ENCODE results near the gene RHD.
"Not testable (repeated sequence)": the region's sequence is repeated elsewhere in the genome, so short reads cannot be mapped to it uniquely, and the experiment has no call there.

The RHD gene

DNA sequence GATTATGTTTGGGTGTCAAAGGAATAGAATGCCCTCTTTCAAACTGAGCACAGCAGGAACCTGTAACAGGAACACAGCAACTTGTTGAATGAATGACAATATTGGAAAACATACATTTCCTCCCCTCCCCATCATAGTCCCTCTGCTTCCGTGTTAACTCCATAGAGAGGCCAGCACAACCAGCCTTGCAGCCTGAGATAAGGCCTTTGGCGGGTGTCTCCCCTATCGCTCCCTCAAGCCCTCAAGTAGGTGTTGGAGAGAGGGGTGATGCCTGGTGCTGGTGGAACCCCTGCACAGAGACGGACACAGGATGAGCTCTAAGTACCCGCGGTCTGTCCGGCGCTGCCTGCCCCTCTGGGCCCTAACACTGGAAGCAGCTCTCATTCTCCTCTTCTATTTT, at the start of gene RHD:
Gene RHD, plus strand, starts transcription at position 272 of the 400 bp plus-strand sequence. Its CDS starts 39 bp downstream, at position 311.
- not testable (repeated sequence) for DNase-seq

DNA sequence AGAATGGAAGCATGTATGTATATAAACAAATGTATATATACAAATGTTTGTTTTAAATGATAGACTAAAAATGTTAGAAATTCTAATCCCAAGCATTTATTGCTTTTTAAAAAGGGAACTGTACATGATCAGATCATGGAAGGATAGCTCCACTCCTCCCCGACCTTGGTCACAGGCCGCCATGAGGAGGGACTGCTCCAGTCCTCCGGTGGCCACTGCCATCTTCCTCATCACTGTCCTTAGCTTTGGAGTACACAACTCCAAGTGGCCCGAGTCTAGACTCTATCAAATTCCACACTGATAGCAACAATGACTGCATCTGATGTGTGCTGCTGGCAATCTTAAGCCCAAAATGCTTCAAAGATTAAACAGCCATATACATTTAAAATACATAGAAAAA, 49.7 kb upstream of the RHD start:
- DNase-seq: no peak

DNA sequence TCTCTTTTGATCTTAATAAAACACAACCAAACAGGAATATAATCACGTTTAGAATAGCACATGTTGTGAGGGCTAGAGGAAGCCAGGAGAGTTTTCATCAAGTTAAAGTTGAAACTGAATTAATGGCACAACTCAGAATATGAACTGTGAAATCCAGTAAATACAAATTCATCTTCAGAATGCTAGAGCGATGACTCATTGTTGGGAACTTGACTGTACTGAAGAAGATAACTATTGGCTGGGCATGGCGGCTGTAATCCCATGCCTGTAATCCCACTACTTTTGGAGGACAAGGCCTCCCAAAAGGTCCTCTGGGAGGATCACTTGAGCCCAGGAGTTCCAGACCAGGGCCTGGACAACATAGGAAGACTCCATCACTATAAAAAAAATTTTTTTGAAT, 48.8 kb upstream of the RHD start:
- no peak for DNase-seq

DNA sequence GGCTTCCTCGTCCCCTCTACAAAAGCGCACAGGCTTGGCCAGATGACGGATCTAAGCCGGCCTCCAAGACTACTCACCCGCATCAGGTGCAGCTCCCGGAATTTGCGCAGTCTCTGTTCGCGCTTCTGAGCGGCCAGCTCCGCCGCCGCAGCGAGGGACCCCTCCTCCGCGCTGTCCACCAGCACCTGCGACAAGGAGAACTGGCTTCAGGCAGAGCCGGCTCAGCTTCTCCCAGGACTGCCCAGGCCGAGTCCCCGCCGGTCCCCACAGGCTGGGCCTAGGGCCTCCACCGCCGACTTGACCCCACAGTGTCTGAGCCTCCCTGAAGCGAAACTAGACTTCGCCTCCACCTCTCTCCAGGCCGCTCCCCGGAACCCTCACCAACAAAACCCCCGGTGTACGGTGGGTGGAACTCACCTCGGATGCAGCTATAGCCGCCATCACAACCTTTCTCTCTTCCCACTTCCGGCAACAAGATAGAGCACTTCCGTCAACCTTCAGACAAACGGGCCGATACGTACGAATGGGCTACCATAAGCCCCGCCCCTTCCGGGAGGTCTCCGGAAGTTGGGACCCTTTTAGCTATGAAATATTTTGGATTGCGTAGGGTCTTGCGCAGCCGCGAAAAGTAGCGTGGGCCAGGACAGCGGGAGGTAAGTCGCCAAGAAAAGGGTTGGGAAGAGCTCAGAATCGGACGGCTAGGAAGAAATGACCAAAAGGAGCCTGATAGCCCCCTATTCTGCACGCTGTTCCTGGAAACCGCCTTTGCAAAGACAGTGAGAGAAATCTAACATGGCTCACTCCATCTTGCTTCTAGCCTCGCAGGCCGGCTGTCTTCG, 40.1 kb upstream of the RHD start, which contains the start of gene SYF2:
Gene SYF2, minus strand, starts transcription at position 476 of the 839 bp plus-strand sequence. Its CDS starts 35 bp downstream, at position 441.
- peak; percentile 76 to 91 (median 89) for DNase-seq

DNA sequence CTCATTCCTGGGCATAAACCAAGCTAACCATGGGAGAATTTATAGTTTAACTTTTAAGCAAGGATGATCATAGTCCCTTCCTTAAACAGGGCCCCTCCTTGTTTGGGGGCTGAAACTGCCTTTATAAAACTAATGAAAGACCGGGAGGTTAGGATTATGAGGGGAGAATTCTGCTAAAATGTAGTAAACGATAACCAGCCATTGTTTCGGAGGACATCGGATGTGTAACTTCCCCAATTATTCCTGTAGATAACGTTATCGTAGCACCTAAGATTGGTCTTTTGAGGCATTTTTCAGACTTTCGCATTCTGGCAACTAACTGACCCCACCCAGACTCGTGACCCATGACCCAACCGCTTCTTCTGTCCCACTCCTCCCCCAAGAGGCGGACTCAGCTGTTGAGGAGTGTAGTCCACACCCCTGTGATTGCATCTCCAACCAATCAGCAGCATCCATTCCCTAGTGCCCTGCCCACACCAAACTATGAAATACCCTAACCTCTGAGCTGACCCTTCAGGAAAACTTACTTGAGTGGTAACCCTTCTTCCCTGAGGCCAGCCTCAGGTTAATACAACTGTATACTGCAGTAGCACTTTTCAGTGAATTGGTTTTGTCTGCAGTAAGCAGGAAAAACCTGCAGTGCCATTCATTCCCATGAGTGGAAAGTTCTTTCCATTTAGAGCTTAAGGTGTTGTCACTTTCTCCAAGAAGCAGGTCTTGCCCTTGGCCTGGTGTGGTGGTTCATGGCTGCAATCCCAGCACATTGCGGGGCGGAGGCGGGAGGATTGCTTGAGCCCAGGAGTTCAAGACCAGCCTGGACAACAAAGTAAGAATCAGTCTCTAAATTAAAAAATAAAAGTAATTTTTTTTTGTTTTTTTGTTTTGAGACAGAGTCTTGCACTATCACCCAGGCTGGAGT, 39.2 kb upstream of the RHD start:
- DNase-seq: peak in 4 of 6 experiments; percentile 19 to 58 (median 46)

DNA sequence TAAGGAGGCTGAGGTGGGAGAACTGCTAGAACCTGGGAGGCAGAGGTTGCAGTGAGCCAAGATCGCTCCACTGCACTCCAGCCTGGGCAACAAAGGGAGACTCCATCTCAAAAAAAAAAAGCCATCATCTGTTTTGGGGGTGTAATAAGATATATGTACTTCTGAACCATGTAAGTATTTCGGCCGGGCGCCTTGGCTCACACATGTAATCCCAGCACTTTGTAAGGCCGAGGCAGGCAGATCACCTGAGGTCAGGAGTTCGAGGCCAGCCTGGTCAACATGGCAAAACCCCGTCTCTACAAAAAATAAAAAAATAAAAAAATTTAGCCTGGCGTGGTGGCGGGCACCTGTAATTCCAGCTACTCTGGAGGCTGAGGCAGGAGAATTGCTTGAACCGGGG, 36.9 kb upstream of the RHD start:
- not testable (repeated sequence) for DNase-seq

DNA sequence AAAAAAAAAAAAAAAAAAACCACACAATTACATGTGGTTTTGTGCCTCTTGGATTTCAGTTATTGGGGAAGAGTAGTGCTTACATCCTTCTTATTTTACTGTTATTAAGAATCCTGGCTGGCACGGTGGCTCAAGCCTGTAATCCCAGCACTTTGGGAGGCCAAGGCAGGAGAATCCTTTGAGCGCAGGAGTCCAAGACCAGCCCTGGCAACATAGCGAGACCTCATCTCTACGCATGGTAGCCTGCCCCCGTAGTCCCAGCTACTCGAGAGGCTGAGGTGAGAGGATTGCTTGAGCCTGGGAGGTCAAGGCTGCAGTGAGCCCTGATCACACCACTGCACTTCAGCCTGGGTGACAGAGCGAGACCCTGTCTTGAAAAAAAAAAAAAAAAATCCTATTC, 36.0 kb upstream of the RHD start:
- not testable (repeated sequence) for DNase-seq

DNA sequence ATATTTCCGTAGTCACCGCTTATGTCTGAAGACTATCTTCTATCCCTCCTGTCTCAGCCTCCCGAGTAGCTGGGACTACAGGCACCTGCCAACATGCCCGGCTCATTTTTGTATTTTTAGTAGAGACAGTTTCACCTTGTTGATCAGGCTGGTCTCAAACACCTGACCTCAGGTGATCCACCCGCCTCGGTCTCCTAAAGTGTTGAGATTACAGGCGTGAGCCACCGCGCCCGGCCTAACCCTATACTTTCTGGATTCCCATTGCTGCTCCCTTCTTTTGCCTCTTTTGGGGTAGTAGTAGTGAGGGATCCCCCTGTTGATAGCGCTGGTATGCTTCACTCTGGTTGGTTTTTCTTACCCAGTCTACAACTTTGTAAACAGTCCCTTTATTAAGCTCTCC, 34.3 kb upstream of the RHD start:
- no peak for DNase-seq

DNA sequence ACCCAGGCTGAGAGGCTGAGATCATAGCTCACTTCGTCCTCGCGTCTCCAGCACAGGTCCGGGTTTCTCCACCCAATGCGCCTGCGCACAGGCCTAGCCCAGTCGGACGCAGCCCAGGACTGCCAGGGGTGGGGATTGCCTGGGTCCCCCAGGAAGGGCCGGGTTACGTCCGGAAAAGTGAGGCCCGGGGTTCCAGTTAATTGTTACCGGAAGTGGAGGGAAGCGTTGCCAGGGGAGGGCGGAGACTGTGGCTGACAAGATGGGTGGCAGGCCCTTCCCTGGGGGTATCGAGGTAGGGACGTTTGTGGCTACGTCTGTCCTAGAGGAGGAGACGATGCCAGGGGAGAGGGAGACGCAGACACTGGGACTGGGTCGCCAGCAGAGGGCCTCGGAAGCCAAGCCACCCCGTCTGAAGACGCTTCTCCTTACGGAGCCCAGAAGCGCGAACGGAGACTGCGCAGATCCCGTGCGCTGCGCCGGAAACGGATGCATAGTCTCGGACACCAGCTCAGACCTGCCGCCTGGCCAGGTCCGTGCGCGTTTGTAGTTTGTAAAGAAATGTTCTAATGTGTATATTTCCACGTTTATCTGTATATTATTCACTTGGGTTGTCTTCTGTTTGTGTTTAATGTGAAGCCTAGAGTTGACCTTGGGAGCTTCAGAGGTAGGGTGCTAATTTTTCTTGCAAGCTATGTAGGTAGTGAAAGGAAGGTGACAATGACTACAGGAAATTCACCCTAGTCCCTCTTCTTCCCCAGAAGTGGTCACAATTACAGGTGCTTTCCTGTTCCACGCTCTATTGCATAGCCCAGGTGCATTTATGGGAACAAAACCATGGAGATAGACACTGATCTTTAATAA, 32.4 kb upstream of the RHD start:
- peak; percentile 69 to 88 (median 82) for DNase-seq

DNA sequence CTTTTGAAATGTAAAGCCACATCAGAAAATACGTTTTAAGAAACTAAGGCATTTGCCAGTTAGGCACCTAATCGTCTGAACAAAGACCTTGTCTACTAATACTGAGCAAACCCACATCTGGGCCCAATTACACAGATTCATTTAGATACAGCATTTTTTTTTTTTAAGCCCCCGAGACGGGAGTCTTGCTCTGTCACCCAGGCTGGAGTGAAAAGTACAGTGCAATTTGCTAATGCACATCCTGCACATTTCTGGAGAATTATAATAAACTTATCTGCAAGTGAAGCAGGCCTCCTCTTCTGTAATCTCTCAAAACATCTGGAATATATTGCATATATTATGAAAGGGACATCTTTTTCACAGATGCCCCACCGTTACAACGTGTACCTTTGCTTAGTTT, 28.4 kb upstream of the RHD start:
- no peak for DNase-seq

DNA sequence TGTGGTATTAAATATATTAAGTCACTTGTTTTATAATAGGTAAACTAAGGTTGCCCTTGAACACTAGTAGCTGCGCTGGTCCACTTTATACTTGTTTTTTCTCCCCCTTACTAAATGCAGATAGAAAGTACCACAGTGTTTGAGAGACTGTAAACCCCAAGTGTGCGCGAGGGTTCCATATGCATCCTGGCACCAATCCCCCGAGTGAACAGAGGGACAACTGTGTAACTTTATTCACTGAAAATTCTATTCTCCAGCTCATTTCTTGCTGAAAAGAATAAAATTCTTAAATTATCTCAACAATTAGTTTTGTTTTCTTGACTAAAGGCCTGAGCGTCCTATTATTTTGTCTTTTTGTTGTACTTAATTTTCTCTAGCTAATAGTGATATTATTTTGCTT, 26.9 kb upstream of the RHD start:
- no peak for DNase-seq

DNA sequence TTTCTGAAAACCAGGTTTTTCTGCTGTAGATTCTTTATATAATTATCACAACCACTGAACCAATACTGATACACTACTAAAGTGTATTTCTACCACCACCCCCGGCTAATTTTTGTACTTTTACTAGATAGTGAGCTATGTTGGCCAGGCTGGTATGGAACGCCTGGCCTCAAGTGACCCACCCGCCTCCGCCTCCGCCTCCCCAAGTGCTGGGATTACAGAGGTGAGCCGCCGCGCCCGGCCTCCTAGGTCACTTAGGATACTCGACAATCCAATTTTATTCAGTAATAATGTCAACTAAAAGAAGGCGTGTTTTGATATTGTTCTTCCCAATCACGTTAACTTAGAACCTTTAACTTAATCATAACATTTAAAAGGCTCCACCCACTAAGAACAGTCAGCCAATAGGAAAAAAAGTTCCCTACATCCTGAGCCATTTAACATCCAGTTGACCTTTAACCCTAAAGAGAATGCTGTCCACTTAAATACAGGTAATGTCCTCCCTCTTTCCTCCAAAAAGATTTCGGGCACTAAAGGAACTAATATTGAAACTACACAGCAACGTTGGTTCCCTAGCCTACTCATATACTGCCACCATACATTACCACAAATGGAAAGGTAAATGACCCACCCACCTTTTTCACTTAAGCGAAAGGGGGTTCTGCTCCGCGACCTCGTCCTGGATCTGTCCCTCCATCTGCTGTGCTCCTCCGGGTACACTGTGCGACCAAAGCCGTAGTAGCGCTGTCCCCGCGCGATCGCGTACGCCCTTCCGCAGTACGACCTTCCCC, 26.3 kb upstream of the RHD start:
- no peak for DNase-seq

DNA sequence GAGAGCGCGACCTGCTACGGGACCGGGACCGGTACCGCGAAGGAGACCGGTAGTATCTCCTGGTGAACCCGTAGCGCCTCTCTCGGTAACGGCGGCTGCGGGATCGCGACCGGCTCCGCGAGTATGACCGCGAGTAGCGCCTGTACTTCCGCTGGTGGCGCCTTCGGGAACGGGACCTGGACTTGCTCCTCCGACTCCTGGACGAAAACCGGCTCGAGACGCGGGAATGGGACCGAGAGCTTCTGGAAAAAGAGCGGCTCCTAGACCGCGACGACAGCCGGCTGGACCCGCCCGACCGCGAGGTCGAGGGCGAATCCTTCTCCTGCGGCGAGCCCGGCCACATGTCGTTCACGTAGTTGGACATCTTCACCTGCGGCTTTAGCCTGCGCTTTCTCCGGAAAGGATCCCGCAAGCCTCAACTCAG, 25.7 kb upstream of the RHD start:
- peak in 4 of 6 experiments; percentile 26 to 54 (median 40) for DNase-seq

DNA sequence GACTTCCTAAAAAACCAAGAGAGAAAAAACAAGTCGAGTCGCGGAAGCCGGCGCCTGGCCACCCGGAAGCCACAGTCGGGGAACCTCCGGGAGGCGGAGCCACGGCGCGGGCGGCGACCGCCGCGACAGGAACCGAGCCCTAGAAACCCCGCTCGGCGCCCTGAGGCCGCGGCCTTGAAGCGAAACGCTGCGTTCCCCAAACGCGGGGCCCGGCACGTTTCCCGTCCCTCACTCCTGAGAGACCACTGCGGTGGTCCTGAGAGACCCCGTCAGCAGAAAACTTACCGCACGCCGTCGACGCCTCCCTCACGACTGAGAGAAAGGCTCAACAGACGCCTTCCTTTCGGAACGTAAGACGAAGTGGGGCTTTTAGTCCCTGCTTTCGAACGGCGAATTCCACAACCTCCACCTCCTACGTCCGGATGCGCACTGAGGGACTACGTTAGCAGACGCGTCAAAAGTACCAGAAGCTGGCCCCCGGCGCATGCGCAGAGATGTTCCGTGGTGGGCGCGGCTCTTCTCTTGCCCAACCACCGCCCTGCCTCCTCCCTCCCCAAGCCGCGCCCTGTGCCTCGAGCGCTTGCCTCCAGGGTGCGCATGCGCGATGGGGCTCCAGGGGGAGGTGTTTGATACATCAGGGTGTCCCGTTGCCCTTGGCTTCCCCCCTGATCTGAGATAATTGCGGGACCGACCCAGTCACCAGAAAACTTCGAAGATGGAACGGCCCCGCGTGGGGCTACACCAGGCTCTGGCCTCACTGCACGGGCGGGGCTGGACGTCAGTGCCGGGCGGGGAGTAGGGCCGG, 25.1 kb upstream of the RHD start, which contains the start of gene RSRP1:
Gene RSRP1, minus strand, starts transcription at position 431 of the 805 bp plus-strand sequence. CDS start 491 bp downstream, outside the sequence.
- peak; percentile 98 to 100 (median 98) for DNase-seq

DNA sequence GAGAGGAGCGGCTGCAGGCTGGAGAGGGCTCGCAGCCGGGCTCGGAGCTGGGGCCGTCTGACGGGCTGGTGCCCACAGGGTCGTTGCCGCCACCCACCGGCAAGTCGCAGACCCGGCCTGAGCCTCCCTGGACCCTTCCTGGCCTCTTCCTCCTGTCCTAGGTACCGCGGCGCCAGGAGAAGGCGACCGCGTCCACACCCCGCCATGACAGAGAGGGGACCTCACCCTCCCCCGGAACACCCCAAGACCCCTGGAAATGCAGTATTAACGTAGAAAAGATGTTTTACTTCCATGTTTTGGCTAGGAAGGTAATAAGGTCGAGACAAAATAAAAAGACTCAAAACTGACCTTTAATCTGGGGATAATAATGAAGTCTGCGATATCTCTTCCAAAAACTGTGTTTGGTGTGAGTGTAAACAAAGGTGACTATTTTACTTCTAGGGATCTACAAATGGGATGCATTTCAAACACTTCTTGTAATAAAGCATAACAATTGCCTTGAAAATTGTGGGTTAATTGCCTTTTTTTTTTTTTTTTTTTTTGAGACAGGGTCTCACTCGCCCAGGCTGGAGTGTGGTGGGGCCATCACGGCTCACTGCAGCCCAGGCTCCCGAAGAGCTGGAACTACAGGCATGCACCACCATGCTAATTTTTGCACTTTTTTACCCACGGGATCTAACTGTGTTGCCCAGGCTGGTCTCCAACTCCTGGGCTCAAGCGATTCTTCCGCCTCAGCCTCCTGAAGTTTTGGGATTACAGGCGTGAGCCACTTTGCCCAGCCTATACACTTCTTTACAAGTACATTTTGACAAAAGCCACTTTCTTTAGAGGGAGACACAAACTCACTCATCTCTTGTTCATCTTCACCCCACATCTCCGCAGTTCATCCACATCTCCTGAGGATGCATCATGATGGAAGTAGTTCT, 24.2 kb upstream of the RHD start:
- no peak for DNase-seq

DNA sequence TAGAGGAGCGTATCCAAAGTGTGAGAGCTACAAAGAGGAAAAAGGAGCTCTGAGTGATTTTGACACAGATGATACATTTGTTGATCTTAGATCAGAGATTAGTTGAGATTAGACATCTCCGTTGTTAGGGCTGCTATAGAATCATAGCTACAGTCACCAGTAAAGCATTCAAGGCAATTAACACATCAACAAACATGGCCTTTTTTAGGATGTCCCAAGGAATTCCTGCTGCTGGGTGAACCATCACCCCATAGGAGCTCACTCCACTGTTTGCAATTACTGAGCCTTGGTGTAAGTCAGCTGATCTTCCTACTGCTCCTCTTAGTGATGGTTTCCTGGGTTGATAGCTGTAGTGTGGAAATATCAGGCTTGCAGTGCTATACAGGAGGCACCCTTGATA, 18.4 kb upstream of the RHD start:
- DNase-seq: no peak

DNA sequence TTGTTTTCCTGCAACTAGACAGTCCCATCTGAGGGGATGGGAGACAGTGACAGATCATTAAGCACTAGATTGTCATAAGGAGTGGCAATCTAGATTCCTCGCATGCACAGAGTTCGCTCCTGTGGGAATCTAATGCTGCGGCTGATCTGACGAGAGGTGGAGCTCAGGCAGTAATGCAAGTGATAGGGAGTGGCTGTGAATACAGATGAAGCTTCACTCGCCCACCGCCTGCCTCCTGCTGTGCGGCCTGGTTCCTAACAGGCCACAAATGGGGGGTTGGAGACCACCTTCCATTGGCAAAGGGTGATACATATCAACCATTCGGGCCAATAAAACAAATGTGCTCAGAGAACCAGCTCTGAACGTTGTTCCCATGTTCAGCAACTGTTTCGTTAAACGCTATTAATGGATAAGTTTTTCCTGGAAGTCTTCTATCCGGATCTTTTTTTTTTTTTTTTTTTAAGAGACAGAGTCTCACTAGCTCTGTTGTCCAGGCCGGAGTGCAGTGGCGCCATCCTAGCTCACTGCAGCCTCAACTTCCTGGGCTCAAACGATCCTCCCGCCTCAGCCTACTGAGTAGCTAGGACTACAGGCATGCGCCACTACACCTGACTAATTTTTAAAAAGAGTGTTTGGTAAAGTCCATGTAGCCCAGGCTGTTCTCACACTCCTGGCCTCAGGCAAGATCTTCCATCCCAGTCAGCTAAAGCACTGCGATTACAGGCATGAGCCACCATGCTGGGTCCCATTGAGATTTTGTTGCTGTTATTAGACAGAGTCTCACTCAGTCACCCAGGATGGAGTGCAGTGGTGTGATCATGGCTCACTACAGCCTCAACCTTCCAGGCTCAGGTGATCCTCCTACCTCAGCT, 16.4 kb upstream of the RHD start:
- DNase-seq: no peak

DNA sequence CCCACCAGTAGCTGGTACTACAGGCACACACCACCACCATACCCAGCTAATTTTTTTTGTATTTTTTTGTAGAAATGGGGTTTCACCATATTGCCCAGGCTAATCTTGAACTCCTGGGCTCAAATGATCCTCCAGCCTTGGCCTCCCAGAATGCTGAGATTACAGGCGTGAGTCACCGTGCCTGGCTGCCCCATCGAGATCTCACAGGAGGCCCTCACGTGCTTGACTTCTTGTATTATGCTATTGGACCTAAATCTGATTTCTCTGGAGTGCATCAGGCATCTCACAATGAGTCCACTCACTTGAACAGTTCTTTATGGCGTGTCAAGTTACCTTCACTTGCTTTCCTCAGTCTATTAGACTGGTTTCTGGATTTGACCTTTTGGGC, 15.7 kb upstream of the RHD start:
- no peak for DNase-seq

DNA sequence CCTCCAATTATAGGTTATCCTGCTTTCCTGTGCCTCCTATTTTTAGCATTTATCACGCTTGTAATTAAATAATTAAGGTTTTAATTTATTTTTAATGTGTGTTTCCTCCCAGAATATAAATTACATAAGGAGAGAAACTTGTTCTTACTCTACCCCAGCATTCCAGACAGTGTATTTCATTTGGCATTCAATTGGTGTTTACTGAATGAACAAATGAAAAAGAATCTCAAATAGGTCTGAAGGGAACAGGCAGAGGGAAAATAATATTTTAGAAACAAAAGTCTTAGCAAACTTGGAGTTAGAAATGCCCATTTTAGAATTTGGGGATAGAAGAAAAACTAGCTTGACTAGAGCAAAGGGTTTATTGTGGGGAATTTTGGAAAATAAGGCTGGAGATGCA, 15.1 kb upstream of the RHD start:
- no peak for DNase-seq

Measured in stimulated activated naive CD4-positive, alpha-beta T cell (primary cell).